ENCODE data around the gene SPRR2D. TPM values are rescaled to one million over a fixed set of nuclear protein-coding genes. Genes with fewer than 3 reads are reported as not detected.
"Not testable (repeated sequence)": the region's sequence is repeated elsewhere in the genome, so short reads cannot be mapped to it uniquely, and the experiment has no call there.

Gene SPRR2D
- total RNA-seq, 2 experiments from 2014 or later, result not detected

GRCh38 chr1:153011235-153011758 lies 29.6 kb downstream of the SPRR2D start:
- CTCF ChIA-PET; H3K4me1 Mint-ChIP-seq (ENCODE audit: low read depth); ATAC-seq (ENCODE audit: poor library complexity); H3K27me3 ChIP-seq (ENCODE audit: control insufficient read depth in 1 of 2, insufficient read depth in 2 of 2, low read length in 2 of 2); H3K4me1 ChIP-seq (ENCODE audit: insufficient read depth, low read length); H3K4me3 ChIP-seq (ENCODE audit: low read length); H3K36me3 ChIP-seq (ENCODE audit: insufficient read depth, low read length); H3K27ac Mint-ChIP-seq; H3K9me3 ChIP-seq (ENCODE audit: control insufficient read depth in 1 of 2, insufficient read depth in 1 of 2, low read length in 2 of 2); H3K9me3 Mint-ChIP-seq; DNase-seq; H3K36me3 Mint-ChIP-seq (ENCODE audit: low read depth); intact Hi-C loops (cut with DNase I, micrococcal nuclease); POLR2A ChIA-PET; H3K27ac ChIP-seq (ENCODE audit: low read depth in 1 of 2, low read length in 2 of 2); H3K4me3 Mint-ChIP-seq: not testable (repeated sequence)
- H3K27me3 Mint-ChIP-seq, result peaks cover 19% of the 10 kb centered on the region

DNA sequence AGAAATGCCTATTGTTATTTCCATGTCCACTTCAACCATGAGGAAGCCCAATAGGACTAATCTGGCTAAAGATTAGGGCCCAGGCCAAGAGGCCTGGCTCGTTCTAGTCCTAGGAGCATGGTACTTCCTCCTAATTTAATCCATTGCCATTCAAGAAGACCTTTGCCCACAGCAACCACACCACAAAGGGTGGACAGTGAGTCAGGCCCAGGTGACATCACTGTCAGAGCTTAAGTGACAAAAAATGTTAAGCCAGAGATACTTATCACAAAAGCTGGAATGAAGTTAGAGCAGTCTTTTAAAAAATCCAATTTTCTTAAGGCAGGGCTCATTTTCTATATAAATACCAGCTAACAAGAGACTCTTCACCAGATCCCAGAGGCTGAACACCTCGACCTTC lies 39.5 kb downstream of the SPRR2D start, which contains the start of gene SPRR3:
SPRR3 (plus strand) TSS at position 368 of the 400 bp plus-strand sequence. CDS start 1,272 bp downstream, outside the sequence.
- H3K27me3 ChIP-seq (ENCODE audit: control insufficient read depth in 1 of 2, insufficient read depth in 2 of 2, low read length in 2 of 2), result peaks cover 0 to 2% of the 10 kb centered on the region in 2 experiments
- ATAC-seq (ENCODE audit: poor library complexity) (no peak), DNase-seq (no peak)
- H3K27ac ChIP-seq (ENCODE audit: low read depth in 1 of 2, low read length in 2 of 2), result no peak within 1 kb of the TSS
- CTCF ChIA-PET, result no interaction called here
- no peak within 1 kb of the TSS for H3K27ac Mint-ChIP-seq
- no peaks in the 10 kb centered on the region for H3K36me3 ChIP-seq (ENCODE audit: insufficient read depth, low read length)
- H3K9me3 ChIP-seq (ENCODE audit: control insufficient read depth in 1 of 2, insufficient read depth in 1 of 2, low read length in 2 of 2), result no peaks in the 10 kb centered on the region
- peaks cover 27% of the 10 kb centered on the region for H3K27me3 Mint-ChIP-seq
- H3K4me1 Mint-ChIP-seq (ENCODE audit: low read depth), result no peaks in the 10 kb centered on the region
- POLR2A ChIA-PET, result no interaction called here
- H3K36me3 Mint-ChIP-seq (ENCODE audit: low read depth), result no peaks in the 10 kb centered on the region
- H3K4me3 Mint-ChIP-seq, result no peak within 1 kb of the TSS
- intact Hi-C loops (cut with DNase I, micrococcal nuclease), result no loop called here
- TF ChIP-seq, protein P1, sequence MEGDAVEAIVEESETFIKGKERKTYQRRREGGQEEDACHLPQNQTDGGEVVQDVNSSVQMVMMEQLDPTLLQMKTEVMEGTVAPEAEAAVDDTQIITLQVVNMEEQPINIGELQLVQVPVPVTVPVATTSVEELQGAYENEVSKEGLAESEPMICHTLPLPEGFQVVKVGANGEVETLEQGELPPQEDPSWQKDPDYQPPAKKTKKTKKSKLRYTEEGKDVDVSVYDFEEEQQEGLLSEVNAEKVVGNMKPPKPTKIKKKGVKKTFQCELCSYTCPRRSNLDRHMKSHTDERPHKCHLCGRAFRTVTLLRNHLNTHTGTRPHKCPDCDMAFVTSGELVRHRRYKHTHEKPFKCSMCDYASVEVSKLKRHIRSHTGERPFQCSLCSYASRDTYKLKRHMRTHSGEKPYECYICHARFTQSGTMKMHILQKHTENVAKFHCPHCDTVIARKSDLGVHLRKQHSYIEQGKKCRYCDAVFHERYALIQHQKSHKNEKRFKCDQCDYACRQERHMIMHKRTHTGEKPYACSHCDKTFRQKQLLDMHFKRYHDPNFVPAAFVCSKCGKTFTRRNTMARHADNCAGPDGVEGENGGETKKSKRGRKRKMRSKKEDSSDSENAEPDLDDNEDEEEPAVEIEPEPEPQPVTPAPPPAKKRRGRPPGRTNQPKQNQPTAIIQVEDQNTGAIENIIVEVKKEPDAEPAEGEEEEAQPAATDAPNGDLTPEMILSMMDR (IDR thresholded peaks at IDR 0.05), result no peak
- H3K4me1 ChIP-seq (ENCODE audit: insufficient read depth, low read length), result no peaks in the 10 kb centered on the region
- no peaks in the 10 kb centered on the region for H3K9me3 Mint-ChIP-seq
- no peak within 1 kb of the TSS for H3K4me3 ChIP-seq (ENCODE audit: low read length)

DNA sequence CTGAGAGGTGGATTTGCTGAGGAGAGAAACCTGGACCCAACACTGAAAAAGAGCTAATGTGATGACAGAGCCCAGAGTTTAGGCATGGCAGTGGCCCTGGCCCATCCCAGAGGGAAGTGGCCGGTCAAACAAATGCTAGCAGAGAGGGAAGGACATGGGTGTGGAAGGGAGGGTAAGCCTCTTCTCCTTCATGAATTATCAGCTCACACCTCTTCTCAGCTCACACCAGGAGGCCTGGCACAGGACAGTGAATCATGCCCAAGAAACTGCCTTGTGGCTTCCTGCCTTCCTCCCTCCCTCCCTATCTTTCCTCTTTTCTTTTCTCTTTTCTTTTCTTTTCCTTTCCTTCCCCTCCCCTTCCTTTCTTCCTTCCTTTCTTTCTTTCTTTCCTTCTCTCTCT lies 40.6 kb downstream of the SPRR2D start:
- ATAC-seq (ENCODE audit: poor library complexity) (no peak), DNase-seq (no peak)
- Histone ChIP-seq H3K36me3 (ENCODE audit: insufficient read depth, low read length) (no peaks in the 10 kb centered on the region), H3K4me1 (ENCODE audit: insufficient read depth, low read length) (no peaks in the 10 kb centered on the region), H3K27ac (ENCODE audit: low read depth in 1 of 2, low read length in 2 of 2) (no peak overlapping the region), H3K9me3 (ENCODE audit: control insufficient read depth in 1 of 2, insufficient read depth in 1 of 2, low read length in 2 of 2) (no peaks in the 10 kb centered on the region), H3K4me3 (ENCODE audit: low read length) (no peak overlapping the region), H3K27me3 (ENCODE audit: control insufficient read depth in 1 of 2, insufficient read depth in 2 of 2, low read length in 2 of 2) (peaks cover 0 to 2% of the 10 kb centered on the region in 2 experiments)
- no peaks in the 10 kb centered on the region for H3K9me3 Mint-ChIP-seq
- no peak overlapping the region for H3K27ac Mint-ChIP-seq
- TF ChIP-seq, protein P1 (IDR thresholded peaks at IDR 0.05), result no peak
- H3K4me3 Mint-ChIP-seq, result no peak overlapping the region
- CTCF ChIA-PET, result no interaction called here
- H3K27me3 Mint-ChIP-seq, result peaks cover 32% of the 10 kb centered on the region
- POLR2A ChIA-PET, result no interaction called here
- intact Hi-C loops (cut with DNase I, micrococcal nuclease), result no loop called here
- H3K4me1 Mint-ChIP-seq (ENCODE audit: low read depth), result no peaks in the 10 kb centered on the region
- H3K36me3 Mint-ChIP-seq (ENCODE audit: low read depth), result no peaks in the 10 kb centered on the region

GRCh38 chr1:152999818-153000217 lies 41.1 kb downstream of the SPRR2D start:
- Mint-ChIP-seq H3K4me1 (ENCODE audit: low read depth) (no peaks in the 10 kb centered on the region), H3K4me3 (no peak overlapping the region), H3K9me3 (no peaks in the 10 kb centered on the region), H3K27me3 (peaks cover 35% of the 10 kb centered on the region), H3K36me3 (ENCODE audit: low read depth) (no peaks in the 10 kb centered on the region), H3K27ac (no peak overlapping the region)
- intact Hi-C loops (cut with DNase I, micrococcal nuclease), result no loop called here
- H3K27ac ChIP-seq (ENCODE audit: low read depth in 1 of 2, low read length in 2 of 2), result no peak overlapping the region
- DNase-seq (no peak), ATAC-seq (ENCODE audit: poor library complexity) (no peak)
- TF ChIP-seq, protein P1 (IDR thresholded peaks at IDR 0.05), result no peak
- H3K36me3 ChIP-seq (ENCODE audit: insufficient read depth, low read length), result no peaks in the 10 kb centered on the region
- no peak overlapping the region for H3K4me3 ChIP-seq (ENCODE audit: low read length)
- peaks cover 0 to 2% of the 10 kb centered on the region in 2 experiments for H3K27me3 ChIP-seq (ENCODE audit: control insufficient read depth in 1 of 2, insufficient read depth in 2 of 2, low read length in 2 of 2)
- no peaks in the 10 kb centered on the region for H3K9me3 ChIP-seq (ENCODE audit: control insufficient read depth in 1 of 2, insufficient read depth in 1 of 2, low read length in 2 of 2)
- no peaks in the 10 kb centered on the region for H3K4me1 ChIP-seq (ENCODE audit: insufficient read depth, low read length)
- CTCF ChIA-PET, result no interaction called here
- POLR2A ChIA-PET, result no interaction called here
